Fibroblast of upper back skin (primary cell): Measurements from ENCODE around the gene APC2.
"Not testable (repeated sequence)": the region's sequence is repeated elsewhere in the genome, so short reads cannot be mapped to it uniquely, and the experiment has no call there.

Source experiments
- DNase-seq: peaks from one replicate; pipeline ENCODE4 v3.0.0-alpha.2; 2013

APC2 gene

DNA sequence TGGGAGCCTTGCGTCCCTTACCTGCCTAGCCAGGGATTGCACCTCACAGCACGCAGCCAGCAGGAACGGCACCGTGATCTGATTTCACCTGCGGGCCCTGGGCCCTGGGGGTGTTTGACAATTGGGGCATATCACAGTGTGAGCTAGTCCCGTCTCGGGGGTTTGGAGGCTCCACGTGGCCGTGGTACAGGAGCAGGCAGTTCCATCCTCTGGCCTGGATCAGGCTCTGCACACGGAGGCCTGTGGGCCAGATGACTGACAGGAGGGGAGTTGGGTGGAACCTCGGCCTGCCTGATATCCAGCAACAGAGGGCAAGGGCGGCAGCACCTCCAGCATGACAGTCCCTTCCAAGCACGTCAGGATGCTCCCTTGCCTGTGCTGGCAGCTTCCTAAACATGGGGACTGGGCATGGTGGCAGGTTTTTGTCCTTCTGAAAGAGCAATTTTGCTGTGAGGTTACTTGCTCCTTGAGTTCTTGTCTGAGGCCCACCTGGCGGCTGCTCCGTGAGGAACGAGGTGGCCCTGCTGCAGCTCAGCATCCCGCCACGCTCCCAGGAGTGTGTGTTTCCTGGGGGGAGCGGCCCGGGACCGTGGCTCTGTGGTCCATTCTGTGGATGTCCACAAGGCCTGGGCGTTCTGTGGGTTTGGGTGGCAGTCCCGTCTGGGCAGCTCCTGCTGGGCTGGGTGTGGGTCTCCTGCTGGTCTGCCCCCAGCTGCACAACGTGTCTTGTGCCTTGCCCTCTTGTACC, 18.0 kb upstream of the APC2 start:
- DNase-seq: no peak

DNA sequence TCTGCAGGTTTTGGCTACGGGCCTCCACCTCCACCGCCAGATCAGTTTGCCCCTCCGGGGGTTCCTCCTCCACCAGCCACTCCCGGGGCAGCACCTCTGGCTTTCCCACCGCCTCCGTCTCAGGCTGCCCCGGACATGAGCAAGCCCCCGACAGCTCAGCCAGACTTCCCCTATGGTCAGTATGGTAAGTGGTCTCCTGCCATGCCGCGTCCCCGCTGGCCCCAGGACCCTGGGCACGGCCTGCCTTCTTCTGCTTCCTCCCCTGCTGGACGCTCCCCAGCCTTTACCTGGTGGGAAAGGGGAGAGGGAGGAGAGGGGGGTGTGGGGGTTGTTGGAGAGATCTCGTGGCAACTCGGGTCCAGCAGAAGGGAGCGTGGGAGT, 17.4 kb upstream of the APC2 start:
- no peak for DNase-seq

DNA sequence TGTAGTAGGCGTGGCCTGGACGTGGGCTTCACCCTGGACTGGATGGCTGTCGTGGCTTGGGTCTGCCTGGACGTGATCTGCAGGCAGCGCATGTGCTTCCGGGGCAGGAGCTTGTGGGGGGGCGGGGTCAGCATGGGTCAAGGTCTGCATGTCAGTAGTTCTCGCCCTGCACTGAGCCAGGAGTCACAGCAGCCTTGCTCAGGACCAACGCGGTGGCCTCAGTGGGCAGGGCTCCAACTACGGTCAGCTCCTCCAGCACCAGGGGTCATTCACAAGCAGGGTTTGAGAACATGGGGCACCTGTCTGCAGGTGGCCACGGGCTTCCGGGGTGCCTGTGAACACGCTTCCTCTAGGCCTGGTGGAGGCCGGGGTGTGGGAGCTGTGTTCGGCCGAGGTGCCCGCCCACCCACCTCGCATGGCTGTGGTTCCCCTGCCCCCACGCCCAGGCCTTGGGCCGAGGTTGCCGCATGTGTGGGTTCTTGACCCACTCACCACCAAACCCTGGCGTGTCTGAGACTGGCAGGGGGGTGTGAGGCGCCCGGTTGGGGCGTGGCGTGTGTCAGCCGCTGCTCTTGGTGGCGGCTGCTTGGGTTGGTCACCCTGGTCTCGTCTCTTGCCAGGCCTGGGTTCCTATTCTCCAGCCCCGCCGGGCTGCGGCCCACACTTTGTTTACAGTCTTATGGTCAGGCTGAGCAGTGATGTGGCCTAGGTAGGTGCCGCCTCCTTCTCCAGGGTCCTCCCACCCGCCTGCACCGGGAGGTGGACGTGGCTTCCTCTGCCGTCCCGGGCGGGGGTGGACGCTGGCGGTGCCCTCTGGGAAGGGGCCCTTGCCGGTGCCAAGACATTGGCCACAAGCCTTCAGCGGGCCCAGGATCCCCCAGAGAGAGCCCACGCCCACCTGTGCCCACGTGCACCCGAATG, 16.5 kb upstream of the APC2 start:
- DNase-seq: no peak

DNA sequence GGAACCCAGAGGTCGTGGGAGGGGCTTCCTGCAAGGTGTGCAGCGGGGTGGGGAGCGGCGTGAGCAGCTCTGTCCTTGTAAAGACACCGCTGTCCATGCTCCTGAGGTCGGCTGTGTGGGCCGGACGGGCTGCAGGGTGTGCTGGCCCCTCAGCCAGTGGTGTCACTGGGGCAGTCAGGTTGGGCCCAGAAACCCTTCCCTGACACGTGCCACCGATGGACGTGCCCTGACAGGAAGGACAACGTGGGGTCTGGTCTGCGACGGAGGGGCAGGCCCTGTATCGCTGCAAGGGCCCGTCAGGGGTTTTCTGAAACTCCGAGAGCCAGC, 15.9 kb upstream of the APC2 start:
- no peak for DNase-seq

DNA sequence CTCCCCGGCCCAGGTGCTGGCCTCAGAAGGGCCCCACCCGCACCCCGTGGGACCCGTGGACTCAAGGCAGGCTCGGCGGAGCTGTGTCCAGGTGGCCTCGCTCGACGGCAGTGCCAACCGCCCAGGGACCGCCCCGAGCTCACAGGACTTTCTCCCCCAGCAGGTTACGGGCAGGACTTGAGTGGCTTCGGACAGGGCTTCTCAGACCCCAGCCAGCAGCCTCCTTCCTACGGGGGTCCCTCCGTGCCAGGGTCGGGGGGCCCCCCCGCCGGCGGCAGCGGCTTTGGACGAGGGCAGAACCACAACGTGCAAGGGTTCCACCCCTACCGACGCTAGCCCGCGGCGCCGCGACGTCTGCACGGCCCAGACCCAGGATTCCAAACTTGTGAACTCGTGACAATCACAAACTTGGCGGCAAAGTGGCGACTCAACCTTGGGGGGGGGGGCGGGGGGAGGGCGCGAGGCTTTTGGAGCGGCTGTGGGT, 15.3 kb upstream of the APC2 start:
- DNase-seq: no peak

DNA sequence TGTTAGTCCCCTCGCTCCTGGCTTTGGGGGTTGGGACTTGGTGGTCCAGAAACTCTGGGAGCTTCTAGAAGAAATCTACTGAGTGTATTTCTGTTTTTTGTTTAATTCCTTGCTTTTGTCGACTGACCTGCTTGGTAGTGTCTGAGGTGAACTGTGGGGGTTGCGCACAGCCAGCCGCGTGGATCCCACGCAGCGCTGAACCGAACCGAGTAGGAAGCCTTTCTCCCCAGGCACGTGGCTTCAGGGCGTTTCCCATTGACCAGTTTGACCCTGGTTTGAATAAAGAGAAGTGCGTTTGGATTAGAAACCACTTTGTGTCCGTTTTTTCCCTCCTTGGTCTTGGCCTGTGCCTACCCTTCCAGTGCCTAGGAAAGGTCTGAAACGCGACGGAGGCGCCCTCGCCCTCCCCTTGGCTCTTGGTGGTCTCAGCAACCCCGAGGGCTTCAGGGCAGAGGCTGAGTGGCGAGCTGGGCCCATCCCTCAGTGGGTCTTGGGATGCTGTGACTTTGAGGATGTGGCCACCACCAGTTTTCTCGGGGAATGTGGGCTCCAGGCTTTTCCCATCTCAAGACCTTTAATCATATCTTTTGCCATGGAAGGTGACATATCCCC, 14.4 kb upstream of the APC2 start:
- no peak for DNase-seq

DNA sequence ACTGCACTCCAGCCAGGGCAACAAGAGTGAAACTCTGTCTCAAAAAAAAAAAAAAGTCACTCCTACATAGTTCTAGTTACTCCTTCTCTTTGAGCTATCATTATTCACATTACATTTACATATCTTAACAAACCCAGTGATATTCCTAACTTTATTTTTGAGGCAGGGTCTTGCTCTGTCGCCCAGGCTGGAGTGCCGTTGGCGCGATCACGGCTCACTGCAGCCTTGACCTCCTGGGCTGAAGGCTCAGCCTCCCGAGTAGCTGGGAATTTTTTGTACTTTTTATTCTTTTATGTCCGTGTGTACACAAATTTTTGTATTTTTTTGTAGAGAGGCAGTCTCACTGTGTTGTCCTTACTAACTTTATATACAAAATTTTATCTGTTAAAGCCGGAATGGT, 12.3 kb upstream of the APC2 start:
- no peak for DNase-seq

DNA sequence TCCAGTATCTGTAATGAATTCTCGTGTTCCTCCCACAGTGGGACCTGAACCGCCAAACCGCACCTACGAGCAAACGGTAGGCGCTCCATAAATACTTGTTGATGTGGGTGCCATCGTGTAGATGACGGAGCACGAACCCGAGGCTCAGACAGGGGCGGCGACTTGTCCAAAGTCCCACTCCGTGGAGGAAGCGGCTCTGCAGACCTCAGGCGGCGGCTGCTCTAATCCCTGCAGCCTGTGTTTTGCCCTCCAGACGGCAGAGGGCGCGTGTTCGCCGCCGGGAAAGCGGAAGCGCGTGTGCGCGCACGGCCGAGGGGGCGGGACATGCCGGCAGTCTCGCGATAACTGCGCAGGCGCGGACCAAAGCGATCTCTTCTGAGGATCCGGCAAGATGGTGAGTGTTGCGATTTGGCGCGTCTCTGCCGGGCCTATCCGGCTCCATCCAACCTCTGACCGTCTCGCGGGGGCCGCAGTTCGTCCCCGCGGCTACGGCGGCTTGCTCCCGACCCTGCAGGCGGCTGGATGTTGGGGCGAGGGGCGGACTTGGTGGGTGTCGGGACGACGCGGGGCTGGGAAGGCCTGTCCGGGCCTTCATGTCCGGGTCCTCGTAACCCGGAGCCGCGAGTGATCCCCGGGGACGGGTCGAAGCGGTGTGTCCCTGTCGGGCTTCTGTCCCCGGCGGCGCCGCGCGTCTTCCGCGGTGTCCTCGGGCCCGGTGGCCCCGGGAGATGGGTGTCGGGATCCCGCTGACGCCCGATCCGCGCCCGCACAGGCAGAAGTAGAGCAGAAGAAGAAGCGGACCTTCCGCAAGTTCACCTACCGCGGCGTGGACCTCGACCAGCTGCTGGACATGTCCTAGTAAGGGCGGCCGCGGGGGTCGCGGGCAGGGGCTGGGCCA, 11.6 kb upstream of the APC2 start, which contains the start of gene RPS15:
Gene RPS15 (plus strand): TSS at position 362 of the 898 bp plus-strand sequence. CDS start 30 bp downstream, at position 392.
- DNase-seq: peak; percentile 92

DNA sequence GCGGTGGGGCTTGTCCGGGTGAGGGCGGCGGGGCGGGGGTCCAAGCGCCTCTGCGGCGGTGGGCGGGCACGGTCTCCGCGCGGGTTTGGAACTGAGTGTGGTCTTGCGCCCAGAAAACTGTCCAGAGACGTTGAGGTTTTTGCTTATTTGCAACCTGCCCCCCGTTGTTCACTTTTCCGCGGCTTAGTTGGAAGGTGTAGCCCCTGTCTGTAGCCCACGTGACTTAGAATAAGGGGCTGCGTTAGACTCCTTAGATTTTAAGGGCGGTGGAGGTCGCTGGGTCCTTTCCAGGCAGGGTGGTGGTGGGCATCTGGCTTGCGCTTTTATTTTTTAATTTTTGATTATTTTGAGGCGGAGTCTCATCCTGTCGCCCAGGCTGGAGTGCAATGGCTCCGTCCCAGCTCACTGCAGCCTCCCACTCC, 11.0 kb upstream of the APC2 start:
- DNase-seq: no peak

DNA sequence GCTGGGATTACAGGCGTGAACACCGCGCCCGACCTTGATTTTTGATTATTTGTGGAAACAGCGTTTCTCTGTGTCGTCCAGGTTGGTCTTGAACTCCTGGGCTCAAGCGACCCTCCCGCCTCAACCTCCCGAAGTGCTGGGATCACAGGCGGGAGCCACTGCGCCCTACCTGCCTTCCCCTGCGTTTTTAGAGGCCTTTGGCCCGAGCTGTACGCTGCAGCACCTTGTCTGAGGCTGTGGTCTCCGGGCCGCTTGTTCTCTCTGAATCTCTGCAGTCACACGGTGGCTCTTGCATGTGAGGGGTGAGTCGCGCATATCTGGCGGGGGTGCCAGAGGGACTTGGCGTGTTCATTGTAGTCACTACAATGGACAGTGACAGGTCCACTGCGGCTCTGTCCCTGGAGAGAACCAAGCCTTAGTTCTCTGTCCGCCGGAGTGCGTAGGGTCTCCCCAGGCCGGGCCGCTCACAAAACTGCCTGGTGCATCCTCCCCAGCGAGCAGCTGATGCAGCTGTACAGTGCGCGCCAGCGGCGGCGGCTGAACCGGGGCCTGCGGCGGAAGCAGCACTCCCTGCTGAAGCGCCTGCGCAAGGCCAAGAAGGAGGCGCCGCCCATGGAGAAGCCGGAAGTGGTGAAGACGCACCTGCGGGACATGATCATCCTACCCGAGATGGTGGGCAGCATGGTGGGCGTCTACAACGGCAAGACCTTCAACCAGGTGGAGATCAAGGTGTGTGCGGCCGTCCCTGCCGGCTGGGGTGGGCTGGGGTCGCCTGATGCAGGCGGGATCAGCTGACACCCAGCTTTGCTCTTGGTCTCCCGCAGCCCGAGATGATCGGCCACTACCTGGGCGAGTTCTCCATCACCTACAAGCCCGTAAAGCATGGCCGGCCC, 10.2 kb upstream of the APC2 start:
- not testable (repeated sequence) for DNase-seq

DNA sequence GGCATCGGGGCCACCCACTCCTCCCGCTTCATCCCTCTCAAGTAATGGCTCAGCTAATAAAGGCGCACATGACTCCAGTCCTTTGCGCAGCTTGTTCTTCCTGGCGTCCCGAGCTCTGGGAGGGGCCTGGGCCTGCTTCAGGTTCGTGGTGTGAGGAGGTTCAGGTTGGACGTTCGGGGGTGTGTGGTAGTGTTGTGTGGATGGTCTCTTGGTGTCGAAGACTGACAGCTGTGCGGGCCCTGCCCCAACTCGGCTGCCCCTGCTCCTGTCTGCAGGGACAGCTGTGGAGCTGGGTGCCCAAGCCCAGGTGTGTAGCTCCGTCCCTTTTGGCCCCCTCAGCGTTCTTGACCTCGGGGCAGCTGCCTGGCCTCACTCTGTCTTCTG, 9.5 kb upstream of the APC2 start:
- no peak for DNase-seq

DNA sequence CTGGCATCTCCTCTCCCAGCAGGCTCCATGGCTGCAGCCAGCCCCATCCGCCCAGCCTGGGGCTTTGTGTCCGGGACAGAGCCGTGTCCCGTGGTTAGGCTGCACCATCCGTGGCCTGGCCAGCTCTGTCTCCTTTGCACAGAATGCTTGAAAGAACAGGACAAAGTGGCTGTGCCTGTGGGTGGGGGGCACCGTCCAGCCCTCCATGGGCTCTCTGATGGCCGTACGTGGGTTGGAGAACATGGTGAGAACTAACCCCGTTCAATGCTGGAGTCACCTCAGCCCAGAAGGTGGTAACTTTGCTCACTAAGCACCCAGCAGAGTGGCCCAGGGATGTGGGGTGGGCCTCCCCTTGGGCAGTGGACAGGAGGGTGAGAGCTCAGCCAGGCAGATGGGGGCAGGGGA, 8.9 kb upstream of the APC2 start:
- no peak for DNase-seq

DNA sequence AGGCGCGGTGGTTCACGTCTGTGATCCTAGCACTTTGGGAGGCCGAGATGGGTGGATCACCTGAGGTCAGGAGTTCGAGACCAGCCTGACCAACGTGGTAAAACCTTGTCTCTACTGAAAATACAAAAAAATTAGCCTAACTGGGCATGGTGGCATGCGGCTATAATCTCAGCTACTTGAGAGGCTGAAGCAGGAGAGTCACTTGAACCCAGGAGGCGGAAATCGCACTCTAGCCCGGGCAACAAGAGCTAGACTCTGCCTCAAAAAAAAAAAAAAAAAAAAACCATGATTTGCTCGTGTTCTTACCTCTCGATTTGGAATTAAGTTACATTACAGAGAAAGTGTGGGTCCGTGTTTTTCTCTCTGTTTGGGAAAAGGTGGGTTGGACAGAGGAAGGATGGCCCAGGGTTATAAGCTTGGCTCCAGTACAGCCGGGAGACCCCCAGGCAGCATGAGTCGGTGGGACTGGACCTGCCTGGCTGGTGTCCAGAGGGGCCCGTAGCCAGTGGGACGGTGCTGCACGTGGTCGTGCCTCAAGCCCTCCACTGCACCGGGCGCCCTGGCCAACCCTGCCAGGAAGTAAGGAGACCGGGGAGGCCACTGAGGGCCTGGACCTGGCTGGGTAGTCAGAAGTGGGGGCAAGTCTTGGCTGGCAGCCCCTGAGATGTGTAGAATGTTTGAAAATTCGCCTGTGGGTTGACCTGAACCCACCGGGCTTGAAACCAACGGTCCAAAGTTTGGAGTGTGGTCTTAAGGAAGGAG, 8.1 kb upstream of the APC2 start:
- DNase-seq: no peak

DNA sequence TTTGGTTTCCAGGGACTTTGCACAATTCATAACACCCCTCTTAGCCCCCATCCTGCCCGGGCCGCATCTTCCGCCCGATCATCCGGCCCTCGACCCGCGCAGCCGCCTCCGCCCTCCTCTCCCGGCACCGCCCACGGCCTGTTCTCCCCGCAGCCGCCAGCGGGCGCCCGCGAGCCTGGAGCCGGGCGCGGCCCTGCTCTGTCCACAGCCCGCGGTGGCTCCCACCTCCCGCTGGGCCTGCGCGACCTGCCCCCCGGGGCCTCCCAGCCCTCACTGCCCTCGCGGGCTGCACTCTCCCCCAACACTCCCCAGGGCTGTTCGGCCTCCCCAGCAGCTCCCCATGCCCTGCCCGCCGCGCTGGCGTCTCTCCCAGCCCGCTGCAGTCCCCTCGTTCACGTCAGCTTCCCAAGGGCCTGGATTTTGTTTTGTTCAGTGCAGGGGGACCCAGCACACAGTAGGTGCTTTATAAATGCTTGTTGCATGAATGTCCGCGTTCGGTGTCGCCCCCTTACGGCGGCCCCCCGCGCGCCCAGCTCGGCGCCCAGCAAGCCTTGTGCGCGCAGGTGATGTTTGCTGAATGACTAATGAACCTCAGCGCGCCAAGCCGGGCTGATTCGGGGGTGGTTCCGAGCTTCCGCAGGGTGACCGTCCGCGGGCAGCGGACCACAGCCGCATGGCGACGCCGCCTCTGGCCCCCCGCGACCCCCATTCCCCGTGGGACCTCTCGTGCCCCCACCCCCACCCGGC, 4.6 kb upstream of the APC2 start:
- DNase-seq: peak; percentile 38

DNA sequence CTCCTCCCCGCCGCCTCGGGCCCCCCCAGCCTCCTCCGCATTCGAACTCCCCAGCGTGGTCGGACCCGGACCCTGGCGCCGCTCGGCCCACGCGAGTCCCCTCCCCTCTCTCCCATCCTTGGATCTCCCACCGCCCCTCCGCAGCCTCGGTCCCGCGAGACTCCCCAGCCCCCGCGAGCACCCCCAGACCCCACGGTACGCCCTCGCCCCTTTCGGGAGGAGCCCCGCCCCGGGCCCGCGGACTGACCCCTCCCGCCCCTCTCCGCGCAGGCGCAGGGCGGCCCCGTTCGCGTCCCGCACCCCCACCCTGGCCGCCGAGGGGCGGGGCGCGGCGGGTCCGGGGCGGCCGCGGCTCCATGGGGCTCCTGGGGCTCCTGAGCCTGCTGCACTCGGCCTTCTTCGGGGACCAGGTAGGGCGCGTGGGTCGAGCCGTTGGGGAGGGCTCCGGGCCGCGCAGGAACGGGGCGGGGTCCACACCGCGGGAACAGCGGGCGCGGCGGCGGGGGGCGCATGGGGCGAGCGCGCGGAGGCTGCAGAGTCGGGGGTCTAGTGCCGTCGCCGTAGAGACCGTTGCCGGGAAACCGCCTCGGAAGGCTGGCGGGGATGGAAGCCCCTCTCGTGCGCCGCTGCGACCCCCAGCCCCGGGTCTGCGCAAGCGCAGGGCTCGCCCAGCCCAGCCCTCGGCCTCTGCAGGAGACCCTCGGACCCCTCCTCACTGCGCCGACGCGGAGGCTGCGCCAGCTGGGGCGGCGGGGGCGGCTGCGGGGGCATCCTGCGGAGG, 3.8 kb upstream of the APC2 start:
- DNase-seq: peak; percentile 19

DNA sequence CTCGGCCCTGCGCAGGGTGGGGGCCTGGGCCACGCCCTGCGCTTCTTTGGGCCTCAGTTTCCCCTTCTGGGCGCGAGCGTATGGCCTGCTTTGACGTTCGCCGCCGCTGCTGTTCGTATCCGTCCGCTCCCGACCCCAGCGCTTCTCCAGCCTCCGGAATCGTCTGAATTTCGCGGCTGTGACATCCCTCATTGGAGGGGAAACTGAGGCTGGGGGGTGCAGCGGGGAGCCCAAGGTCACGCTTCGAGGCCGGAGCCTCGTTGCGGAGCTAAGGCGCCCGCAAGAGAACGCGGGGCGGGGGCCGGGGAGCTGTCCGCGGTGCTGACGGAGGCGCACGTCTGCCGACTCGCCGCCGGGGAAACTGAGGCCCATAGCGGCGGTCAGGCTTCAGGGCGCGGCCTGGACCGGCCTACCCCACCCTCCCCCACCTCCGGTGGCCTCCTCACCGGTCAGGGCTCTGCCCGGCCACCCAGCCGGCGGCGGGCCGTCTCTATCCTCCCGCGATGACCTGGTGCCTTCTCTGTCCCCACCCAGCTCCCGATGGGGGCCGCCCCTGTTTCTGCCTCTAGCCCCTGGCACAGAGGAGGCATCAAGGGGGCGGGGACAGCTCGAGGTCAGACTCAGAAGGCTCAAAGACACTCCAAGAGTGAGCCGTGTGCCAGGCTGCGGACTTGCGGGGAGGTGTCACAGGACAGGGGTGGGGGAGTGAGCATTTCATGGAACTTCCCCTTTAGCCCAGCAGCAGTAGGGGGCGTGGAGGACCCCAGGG, 3.0 kb upstream of the APC2 start:
- DNase-seq: no peak

DNA sequence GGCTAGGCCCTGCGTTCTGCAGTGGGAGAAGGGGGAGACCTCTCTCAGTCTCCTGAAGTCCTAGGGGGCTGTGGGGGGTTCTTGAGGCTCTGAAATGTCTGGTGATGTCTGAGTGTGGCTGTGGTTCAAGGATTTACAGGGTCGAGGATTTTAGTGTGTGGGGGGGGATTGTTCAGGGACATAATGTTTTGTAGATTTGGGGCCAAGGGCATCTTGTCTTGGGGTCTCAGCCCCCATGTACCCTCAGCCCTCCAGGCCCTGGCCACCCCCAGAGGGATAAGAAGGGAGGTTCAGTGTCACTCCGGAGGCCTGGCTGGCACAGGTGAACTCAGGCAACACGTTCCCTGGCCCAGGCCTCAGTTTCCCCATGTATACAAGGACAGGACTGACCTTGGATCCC, 2.4 kb upstream of the APC2 start:
- no peak for DNase-seq

DNA sequence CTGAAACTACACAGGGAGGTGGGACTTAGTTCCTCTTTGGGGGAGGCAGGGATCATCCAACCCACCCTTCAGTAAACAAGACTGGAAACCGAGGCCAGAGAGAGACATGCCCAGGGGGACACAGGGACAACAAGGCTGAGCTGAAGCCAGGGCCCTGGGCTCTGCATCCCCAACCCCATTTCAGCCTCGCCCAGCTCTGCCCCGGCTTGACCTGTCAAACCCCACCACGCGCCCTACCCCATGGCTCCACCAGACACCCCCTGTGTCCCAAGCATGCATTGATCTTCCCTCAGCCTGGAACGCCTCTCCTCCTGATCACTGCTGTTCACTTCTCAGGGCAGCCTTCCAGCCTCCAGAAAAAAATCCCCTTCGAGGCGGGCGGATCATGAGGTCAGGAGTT, 2.0 kb upstream of the APC2 start:
- DNase-seq: no peak
